Measurements from ENCODE around the gene CLPTM1.
A peak's percentile ranks its signal among the peaks of the same experiment; 100 is the strongest.
"Not testable (repeated sequence)": the region's sequence is repeated elsewhere in the genome, so short reads cannot be mapped to it uniquely, and the experiment has no call there.

Gene CLPTM1

GRCh38 chr19:44999131-44999925 is 44.1 kb downstream of the CLPTM1 start:
- not testable (repeated sequence) for H3K9ac ChIP-seq (ENCODE audit: low read depth, low read length); H3K9me3 ChIP-seq (ENCODE audit: control insufficient read depth, insufficient read depth, low read length); H3K4me1 ChIP-seq (ENCODE audit: control insufficient read depth, insufficient read depth, low read length); H3K27me3 ChIP-seq (ENCODE audit: control insufficient read depth, insufficient read depth, low read length); H3K27ac ChIP-seq (ENCODE audit: low read depth, low read length); H3K4me3 ChIP-seq (ENCODE audit: low read depth, low read length); H3K36me3 ChIP-seq (ENCODE audit: control insufficient read depth, insufficient read depth, low read length)

GRCh38 chr19:45000665-45001064 is 45.5 kb downstream of the CLPTM1 start:
- H3K9me3 ChIP-seq (ENCODE audit: control insufficient read depth, insufficient read depth, low read length); H3K27ac ChIP-seq (ENCODE audit: low read depth, low read length); H3K9ac ChIP-seq (ENCODE audit: low read depth, low read length); H3K4me1 ChIP-seq (ENCODE audit: control insufficient read depth, insufficient read depth, low read length); H3K36me3 ChIP-seq (ENCODE audit: control insufficient read depth, insufficient read depth, low read length); H3K27me3 ChIP-seq (ENCODE audit: control insufficient read depth, insufficient read depth, low read length): not testable (repeated sequence)
- H3K4me3 ChIP-seq (ENCODE audit: low read depth, low read length) = peak overlapping the region; percentile 27; the same call in 1 of the 2 replicates

- Histone ChIP-seq H3K4me3 (ENCODE audit: low read depth, low read length) (peak within 1 kb of the TSS; percentile 78), H3K27ac (ENCODE audit: low read depth, low read length) (peak within 1 kb of the TSS; percentile 96), H3K36me3 (ENCODE audit: control insufficient read depth, insufficient read depth, low read length) (peaks cover 3% of the 10 kb centered on the region; the same call in 1 of the 2 replicates), H3K9ac (ENCODE audit: low read depth, low read length) (peak within 1 kb of the TSS; percentile 86), H3K27me3 (ENCODE audit: control insufficient read depth, insufficient read depth, low read length) (no peaks in the 10 kb centered on the region), H3K9me3 (ENCODE audit: control insufficient read depth, insufficient read depth, low read length) (no peaks in the 10 kb centered on the region), H3K4me1 (ENCODE audit: control insufficient read depth, insufficient read depth, low read length) (no peaks in the 10 kb centered on the region)
Observed at GRCh38 chr19:45001087-45001739, 46.0 kb downstream of the CLPTM1 start, which contains the start of gene RELB. Gene RELB (plus strand): TSS chr19:45001464. CDS start chr19:45001580, 116 bp downstream.

GRCh38 chr19:45003485-45003884 is 48.3 kb downstream of the CLPTM1 start:
- H3K9me3 ChIP-seq (ENCODE audit: control insufficient read depth, insufficient read depth, low read length) = no peaks in the 10 kb centered on the region
- no peak overlapping the region for H3K9ac ChIP-seq (ENCODE audit: low read depth, low read length)
- H3K4me1 ChIP-seq (ENCODE audit: control insufficient read depth, insufficient read depth, low read length) = no peaks in the 10 kb centered on the region
- H3K4me3 ChIP-seq (ENCODE audit: low read depth, low read length) = no peak overlapping the region
- peaks cover 7% of the 10 kb centered on the region; the same call in 1 of the 2 replicates for H3K36me3 ChIP-seq (ENCODE audit: control insufficient read depth, insufficient read depth, low read length)
- H3K27ac ChIP-seq (ENCODE audit: low read depth, low read length) = no peak overlapping the region
- H3K27me3 ChIP-seq (ENCODE audit: control insufficient read depth, insufficient read depth, low read length) = no peaks in the 10 kb centered on the region

GRCh38 chr19:45005787-45006186 is 50.6 kb downstream of the CLPTM1 start:
- no peak overlapping the region for H3K4me3 ChIP-seq (ENCODE audit: low read depth, low read length)
- no peaks in the 10 kb centered on the region for H3K9me3 ChIP-seq (ENCODE audit: control insufficient read depth, insufficient read depth, low read length)
- no peak overlapping the region for H3K9ac ChIP-seq (ENCODE audit: low read depth, low read length)
- H3K4me1 ChIP-seq (ENCODE audit: control insufficient read depth, insufficient read depth, low read length) = no peaks in the 10 kb centered on the region
- H3K27ac ChIP-seq (ENCODE audit: low read depth, low read length) = no peak overlapping the region
- H3K27me3 ChIP-seq (ENCODE audit: control insufficient read depth, insufficient read depth, low read length) = no peaks in the 10 kb centered on the region
- peaks cover 7% of the 10 kb centered on the region; the same call in 1 of the 2 replicates for H3K36me3 ChIP-seq (ENCODE audit: control insufficient read depth, insufficient read depth, low read length)

GRCh38 chr19:45008552-45008951 is 53.4 kb downstream of the CLPTM1 start:
- Histone ChIP-seq H3K4me3 (ENCODE audit: low read depth, low read length) (no peak overlapping the region), H3K27me3 (ENCODE audit: control insufficient read depth, insufficient read depth, low read length) (no peaks in the 10 kb centered on the region), H3K4me1 (ENCODE audit: control insufficient read depth, insufficient read depth, low read length) (no peaks in the 10 kb centered on the region), H3K36me3 (ENCODE audit: control insufficient read depth, insufficient read depth, low read length) (peaks cover 4% of the 10 kb centered on the region; the same call in 1 of the 2 replicates), H3K9me3 (ENCODE audit: control insufficient read depth, insufficient read depth, low read length) (no peaks in the 10 kb centered on the region), H3K27ac (ENCODE audit: low read depth, low read length) (no peak overlapping the region), H3K9ac (ENCODE audit: low read depth, low read length) (no peak overlapping the region)

- no peaks in the 10 kb centered on the region for H3K9me3 ChIP-seq (ENCODE audit: control insufficient read depth, insufficient read depth, low read length)
- H3K36me3 ChIP-seq (ENCODE audit: control insufficient read depth, insufficient read depth, low read length) = 0 out of 2 replicates have a peak, but pooled peaks cover 4% of the 10 kb centered on the region
- H3K27ac ChIP-seq (ENCODE audit: low read depth, low read length) = no peak overlapping the region
- H3K27me3 ChIP-seq (ENCODE audit: control insufficient read depth, insufficient read depth, low read length) = no peaks in the 10 kb centered on the region
- H3K4me3 ChIP-seq (ENCODE audit: low read depth, low read length) = no peak overlapping the region
- no peak overlapping the region for H3K9ac ChIP-seq (ENCODE audit: low read depth, low read length)
- H3K4me1 ChIP-seq (ENCODE audit: control insufficient read depth, insufficient read depth, low read length) = no peaks in the 10 kb centered on the region
Observed at GRCh38 chr19:45009625-45010255, 54.6 kb downstream of the CLPTM1 start.

GRCh38 chr19:45010306-45010705 is 55.1 kb downstream of the CLPTM1 start:
- Histone ChIP-seq H3K9me3 (ENCODE audit: control insufficient read depth, insufficient read depth, low read length) (no peaks in the 10 kb centered on the region), H3K27me3 (ENCODE audit: control insufficient read depth, insufficient read depth, low read length) (no peaks in the 10 kb centered on the region), H3K27ac (ENCODE audit: low read depth, low read length) (no peak overlapping the region), H3K4me3 (ENCODE audit: low read depth, low read length) (no peak overlapping the region), H3K4me1 (ENCODE audit: control insufficient read depth, insufficient read depth, low read length) (no peaks in the 10 kb centered on the region), H3K36me3 (ENCODE audit: control insufficient read depth, insufficient read depth, low read length) (0 out of 2 replicates have a peak, but pooled peaks cover 7% of the 10 kb centered on the region), H3K9ac (ENCODE audit: low read depth, low read length) (no peak overlapping the region)

GRCh38 chr19:45011959-45012358 is 56.8 kb downstream of the CLPTM1 start:
- Histone ChIP-seq H3K9ac (ENCODE audit: low read depth, low read length) (no peak overlapping the region), H3K4me3 (ENCODE audit: low read depth, low read length) (no peak overlapping the region), H3K27ac (ENCODE audit: low read depth, low read length) (no peak overlapping the region), H3K9me3 (ENCODE audit: control insufficient read depth, insufficient read depth, low read length) (no peaks in the 10 kb centered on the region), H3K36me3 (ENCODE audit: control insufficient read depth, insufficient read depth, low read length) (0 out of 2 replicates have a peak, but pooled peaks cover 6% of the 10 kb centered on the region), H3K27me3 (ENCODE audit: control insufficient read depth, insufficient read depth, low read length) (no peaks in the 10 kb centered on the region), H3K4me1 (ENCODE audit: control insufficient read depth, insufficient read depth, low read length) (no peaks in the 10 kb centered on the region)

GRCh38 chr19:45016388-45017314 is 61.5 kb downstream of the CLPTM1 start:
- Histone ChIP-seq H3K4me1 (ENCODE audit: control insufficient read depth, insufficient read depth, low read length) (no peaks in the 10 kb centered on the region), H3K9me3 (ENCODE audit: control insufficient read depth, insufficient read depth, low read length) (no peaks in the 10 kb centered on the region), H3K9ac (ENCODE audit: low read depth, low read length) (no peak overlapping the region), H3K36me3 (ENCODE audit: control insufficient read depth, insufficient read depth, low read length) (0 out of 2 replicates have a peak, but pooled peaks cover 3% of the 10 kb centered on the region), H3K4me3 (ENCODE audit: low read depth, low read length) (no peak overlapping the region), H3K27ac (ENCODE audit: low read depth, low read length) (no peak overlapping the region), H3K27me3 (ENCODE audit: control insufficient read depth, insufficient read depth, low read length) (no peaks in the 10 kb centered on the region)

Data from HUES48 (cell line).